Panc1 (cell line): ENCODE data around the gene ALOX5AP.

Source experiments
- POLR2AphosphoS5 ChIP-seq: IDR thresholded peaks from 2 replicates; pipeline ENCODE4 v1.6.1; 2012; ENCODE audit warnings: mild to moderate bottlenecking, low read depth, low read length, moderate library complexity
- TF ChIP-seq, protein P1 (sequence below): fragments of 450-650 bp; IDR thresholded peaks from 2 replicates; pipeline ENCODE4 v1.5.1; 2017; ENCODE audit warnings: mild to moderate bottlenecking

DNA sequence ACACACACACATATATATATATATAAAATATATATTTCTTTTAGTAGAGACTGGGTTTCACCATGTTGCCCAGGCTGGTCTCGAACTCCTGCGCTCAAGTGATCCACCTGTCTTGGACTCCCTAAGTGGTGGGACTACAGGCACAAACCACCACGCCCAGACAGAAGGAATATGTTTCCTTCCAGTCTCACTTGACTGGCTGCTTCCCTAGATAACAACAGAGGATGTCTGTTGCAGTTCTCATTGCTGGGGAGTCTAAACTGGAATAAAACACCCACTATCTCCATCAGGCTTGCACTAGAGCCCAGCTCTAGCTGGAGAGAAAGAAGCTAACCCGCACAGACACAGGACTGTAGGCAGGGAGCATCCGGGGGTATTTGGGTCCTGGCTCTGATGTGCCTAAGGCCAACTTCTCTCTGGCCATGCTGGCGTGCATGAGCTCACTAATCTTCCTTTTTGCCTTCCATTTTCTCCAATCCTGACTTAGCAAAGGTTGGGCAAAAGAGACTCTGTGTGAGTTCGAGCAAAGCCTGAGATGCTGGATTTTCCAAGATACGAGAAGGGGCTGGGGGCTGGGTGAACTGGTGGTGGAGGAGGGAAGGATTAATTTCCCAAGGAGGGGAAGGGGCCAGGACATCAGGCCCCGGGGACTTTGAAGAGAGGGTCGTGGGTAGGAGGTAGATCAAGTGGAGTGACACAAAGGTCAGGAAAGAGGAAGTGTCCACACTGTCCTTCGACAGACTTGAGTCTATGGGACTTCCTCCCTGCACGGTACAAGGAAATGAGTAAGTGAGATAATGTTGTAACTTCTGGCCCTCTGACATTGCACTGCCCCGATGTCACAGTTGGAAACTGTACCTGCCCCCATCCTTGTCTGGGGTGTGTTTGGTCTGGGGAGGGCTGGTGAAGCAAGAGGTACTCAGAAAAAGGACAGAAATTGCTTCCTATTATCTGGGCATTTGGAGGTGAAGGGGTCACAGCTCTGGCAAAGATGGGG lies 22.5 kb upstream of the ALOX5AP start:
- TF ChIP-seq, protein P1, sequence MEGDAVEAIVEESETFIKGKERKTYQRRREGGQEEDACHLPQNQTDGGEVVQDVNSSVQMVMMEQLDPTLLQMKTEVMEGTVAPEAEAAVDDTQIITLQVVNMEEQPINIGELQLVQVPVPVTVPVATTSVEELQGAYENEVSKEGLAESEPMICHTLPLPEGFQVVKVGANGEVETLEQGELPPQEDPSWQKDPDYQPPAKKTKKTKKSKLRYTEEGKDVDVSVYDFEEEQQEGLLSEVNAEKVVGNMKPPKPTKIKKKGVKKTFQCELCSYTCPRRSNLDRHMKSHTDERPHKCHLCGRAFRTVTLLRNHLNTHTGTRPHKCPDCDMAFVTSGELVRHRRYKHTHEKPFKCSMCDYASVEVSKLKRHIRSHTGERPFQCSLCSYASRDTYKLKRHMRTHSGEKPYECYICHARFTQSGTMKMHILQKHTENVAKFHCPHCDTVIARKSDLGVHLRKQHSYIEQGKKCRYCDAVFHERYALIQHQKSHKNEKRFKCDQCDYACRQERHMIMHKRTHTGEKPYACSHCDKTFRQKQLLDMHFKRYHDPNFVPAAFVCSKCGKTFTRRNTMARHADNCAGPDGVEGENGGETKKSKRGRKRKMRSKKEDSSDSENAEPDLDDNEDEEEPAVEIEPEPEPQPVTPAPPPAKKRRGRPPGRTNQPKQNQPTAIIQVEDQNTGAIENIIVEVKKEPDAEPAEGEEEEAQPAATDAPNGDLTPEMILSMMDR = no peak
- TF ChIP-seq POLR2AphosphoS5 = no peak
